Loucy (cell line): ENCODE data around the gene SLCO2A1.

Source experiments
- H2AFZ ChIP-seq: fragments of 200-600 bp; sonication (generic); 2 replicates; pipeline ENCODE4 v1.6.0; 2016; ENCODE audit warnings: antibody characterized with exemption, mild to moderate bottlenecking, low read length, moderate library complexity
- H3F3A ChIP-seq: fragments of 200-600 bp; 2 replicates; pipeline ENCODE4 v1.6.0; 2016; ENCODE audit warnings: antibody characterized with exemption, low read depth, mild to moderate bottlenecking
- H3K27me3 ChIP-seq: fragments of 200-600 bp; sonication (generic); 2 replicates; pipeline ENCODE4 v1.6.1; 2014; ENCODE audit warnings: low read length, mild to moderate bottlenecking; ENCODE audit not compliant: insufficient read depth, poor library complexity, severe bottlenecking
- H3K36me3 ChIP-seq: fragments of 200-600 bp; sonication (generic); 2 replicates; pipeline ENCODE4 v1.6.1; 2016; ENCODE audit warnings: low read length; ENCODE audit not compliant: insufficient read depth
- H3K4me1 ChIP-seq: fragments of 200-600 bp; sonication (generic); 2 replicates; pipeline ENCODE4 v1.5.1; 2014; ENCODE audit warnings: low read length, mild to moderate bottlenecking; ENCODE audit not compliant: insufficient read depth, poor library complexity, severe bottlenecking
- H3K4me2 ChIP-seq: fragments of 200-600 bp; sonication (generic); 2 replicates; pipeline ENCODE4 v1.6.0; 2014; ENCODE audit warnings: antibody characterized with exemption, low read length, low read depth, mild to moderate bottlenecking; ENCODE audit not compliant: poor library complexity, severe bottlenecking
- H3K4me3 ChIP-seq: fragments of 200-600 bp; sonication (generic); 2 replicates; pipeline ENCODE4 v1.5.1; 2014; ENCODE audit warnings: low read length, mild to moderate bottlenecking, mixed read lengths; ENCODE audit not compliant: poor library complexity, severe bottlenecking
- H3K79me2 ChIP-seq: fragments of 200-600 bp; sonication (generic); 2 replicates; pipeline ENCODE4 v1.6.1; 2014; ENCODE audit warnings: low read length; ENCODE audit not compliant: insufficient read depth
- H3K9ac ChIP-seq: fragments of 200-600 bp; sonication (generic); 2 replicates; pipeline ENCODE4 v1.6.0; 2014; ENCODE audit warnings: mild to moderate bottlenecking, low read depth, low read length, moderate library complexity; ENCODE audit not compliant: poor library complexity, severe bottlenecking
- H3K9me2 ChIP-seq: fragments of 200-600 bp; sonication (generic); replicated peaks from 2 replicates; pipeline ENCODE4 v1.6.1; 2016; ENCODE audit warnings: low read depth, low read length, mixed read lengths
- H3K9me3 ChIP-seq: fragments of 200-600 bp; sonication (generic); 2 replicates; pipeline ENCODE4 v1.6.1; 2014; ENCODE audit warnings: mild to moderate bottlenecking, antibody characterized with exemption, low read length, low read depth; ENCODE audit not compliant: insufficient read depth
- H4K20me1 ChIP-seq: fragments of 200-600 bp; sonication (generic); 2 replicates; pipeline ENCODE4 v1.6.0; 2014; ENCODE audit warnings: antibody characterized with exemption, low read length, mild to moderate bottlenecking; ENCODE audit not compliant: insufficient read depth, poor library complexity, severe bottlenecking
- CTCF ChIP-seq: fragments of 200-600 bp; sonication (generic); conservative IDR thresholded peaks from 2 replicates; pipeline ENCODE4 v1.5.1; 2014; ENCODE audit warnings: mild to moderate bottlenecking, antibody characterized with exemption, low read length
- EZH2phosphoT487 ChIP-seq: fragments of 200-600 bp; IDR thresholded peaks from 2 replicates; pipeline ENCODE4 v1.6.1; 2018; ENCODE audit warnings: antibody characterized with exemption, mild to moderate bottlenecking, moderate library complexity, borderline replicate concordance

Gene SLCO2A1

DNA sequence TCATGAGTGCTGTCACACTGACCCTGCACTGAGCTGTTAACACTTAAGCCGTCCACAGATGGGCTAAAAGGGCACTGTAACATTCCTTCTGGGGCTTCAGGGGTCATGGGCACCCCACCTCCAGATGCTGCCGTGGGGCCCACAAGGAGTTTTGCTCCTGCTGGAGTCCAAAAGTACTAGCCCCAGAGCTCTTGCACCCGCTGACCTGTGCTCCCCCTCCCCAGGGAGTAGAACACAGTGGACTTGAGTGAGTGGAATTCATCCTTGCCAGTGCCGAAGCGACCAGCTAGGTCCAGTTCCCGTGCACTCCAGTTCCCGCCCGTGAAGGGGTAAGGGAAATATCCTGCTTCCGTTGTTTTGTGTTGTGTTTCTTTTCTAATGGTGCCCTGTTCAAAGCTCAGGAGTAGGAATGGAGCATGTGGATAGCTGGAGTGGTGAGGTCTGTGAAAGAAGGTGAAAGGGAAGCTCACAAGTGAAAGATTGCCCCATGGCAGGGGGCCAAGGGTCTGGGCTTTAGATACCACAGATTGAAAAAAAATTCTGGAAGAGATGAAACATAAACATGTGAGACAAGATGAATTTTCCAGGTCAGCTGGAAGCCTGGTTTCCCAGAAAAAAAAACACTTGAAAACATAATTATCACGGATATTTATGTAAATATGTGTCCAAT is 36.6 kb downstream of the SLCO2A1 start:
- Histone ChIP-seq H3K36me3 (no peaks in the 10 kb centered on the region), H3K79me2 (no peaks in the 10 kb centered on the region), H2AFZ (no peak overlapping the region), H3K9me3 (no peaks in the 10 kb centered on the region), H3K27me3 (no peaks in the 10 kb centered on the region), H3K4me1 (peaks cover 79% of the 10 kb centered on the region), H4K20me1 (no peaks in the 10 kb centered on the region), H3K4me2 (no peak overlapping the region), H3K9me2 (no peaks in the 10 kb centered on the region), H3K9ac (peak overlapping the region; percentile 60), H3F3A (peaks cover 8% of the 10 kb centered on the region), H3K4me3 (no peak overlapping the region)
- TF ChIP-seq CTCF (no peak), EZH2phosphoT487 (no peak)

DNA sequence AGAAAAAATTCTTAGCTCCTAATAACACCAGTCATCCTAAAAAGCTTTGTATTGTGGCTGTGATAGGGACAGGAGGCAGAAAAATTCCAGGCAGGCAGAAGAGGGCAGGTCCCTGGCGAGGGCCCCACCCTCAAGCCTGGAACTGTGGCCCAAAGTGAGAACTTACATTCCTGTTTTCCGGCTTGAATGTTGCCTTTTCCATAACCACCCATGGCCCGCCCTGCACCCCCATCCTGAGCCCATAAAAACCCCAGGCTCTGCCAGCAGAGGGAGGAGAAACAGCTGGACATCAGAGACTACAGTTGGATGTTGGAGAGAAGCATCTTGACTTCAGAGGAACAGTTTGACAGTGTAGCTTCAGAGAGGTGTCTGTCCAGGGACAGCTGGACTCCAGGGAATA is 37.3 kb downstream of the SLCO2A1 start:
- Histone ChIP-seq H3K79me2 (no peaks in the 10 kb centered on the region), H3K36me3 (no peaks in the 10 kb centered on the region), H3F3A (peaks cover 14% of the 10 kb centered on the region), H4K20me1 (no peaks in the 10 kb centered on the region), H3K4me3 (peak overlapping the region; percentile 41), H3K9ac (peak overlapping the region; percentile 60), H3K4me2 (peak overlapping the region; percentile 65), H3K9me3 (no peaks in the 10 kb centered on the region), H3K4me1 (peaks cover 84% of the 10 kb centered on the region), H3K9me2 (no peaks in the 10 kb centered on the region), H3K27me3 (no peaks in the 10 kb centered on the region), H2AFZ (no peak overlapping the region)
- 0 out of 2 replicates have a peak, but pooled peaks have one; percentile 16 for TF ChIP-seq CTCF
- no peak for TF ChIP-seq EZH2phosphoT487

GRCh38 chr3:133991637-133992036 is 38.1 kb downstream of the SLCO2A1 start:
- peak overlapping the region; percentile 41 for H3K4me3 ChIP-seq
- TF ChIP-seq CTCF: no peak
- no peak for TF ChIP-seq EZH2phosphoT487
- H3K36me3 ChIP-seq: no peaks in the 10 kb centered on the region
- no peak overlapping the region for H2AFZ ChIP-seq
- H3K27me3 ChIP-seq: no peaks in the 10 kb centered on the region
- H4K20me1 ChIP-seq: no peaks in the 10 kb centered on the region
- no peaks in the 10 kb centered on the region for H3K9me2 ChIP-seq
- H3F3A ChIP-seq: peaks cover 17% of the 10 kb centered on the region
- H3K4me2 ChIP-seq: peak overlapping the region; percentile 65
- H3K4me1 ChIP-seq: peaks cover 89% of the 10 kb centered on the region
- H3K79me2 ChIP-seq: no peaks in the 10 kb centered on the region
- H3K9ac ChIP-seq: peak overlapping the region; percentile 60
- H3K9me3 ChIP-seq: no peaks in the 10 kb centered on the region
